ENCODE measurements around the gene COPS3. TPM values are rescaled to one million over a fixed set of nuclear protein-coding genes. Genes with fewer than 3 reads are reported as not detected.
A peak's percentile ranks its signal among the peaks of the same experiment; 100 is the strongest.
"Not testable (repeated sequence)": the region's sequence is repeated elsewhere in the genome, so short reads cannot be mapped to it uniquely, and the experiment has no call there.

COPS3 gene
- total RNA-seq, 1 experiment from 2014 or later: 50.7 TPM

DNA sequence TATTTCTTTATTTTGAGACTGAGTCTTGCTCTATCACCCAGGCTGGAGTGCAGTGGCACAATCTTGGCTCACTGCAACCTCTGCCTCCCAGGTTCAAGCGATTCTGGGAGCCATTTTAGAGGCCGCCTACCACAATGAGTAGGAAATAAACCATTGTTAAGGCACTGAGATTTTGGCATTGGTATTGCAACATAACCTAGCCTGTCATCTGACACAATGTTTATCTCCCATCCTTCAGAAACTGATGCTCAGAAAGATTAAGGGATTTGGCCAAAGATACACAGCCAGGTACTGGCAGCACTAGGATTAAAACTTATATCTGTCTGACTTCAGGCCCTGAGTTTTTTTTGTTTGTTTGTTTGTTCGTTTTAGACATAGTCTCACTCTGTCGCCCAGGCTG, 8.0 kb upstream of the COPS3 start:
- no peak for DNase-seq
- intact Hi-C loops (cut with micrococcal nuclease; ENCODE audit: unreplicated experiment): no loop called here
- Mint-ChIP-seq H3K36me3 (ENCODE audit: insufficient read depth, unreplicated experiment) (no peaks in the 10 kb centered on the region), H3K4me3 (ENCODE audit: low read depth, unreplicated experiment) (no peak overlapping the region), H3K27me3 (ENCODE audit: unreplicated experiment) (no peaks in the 10 kb centered on the region), H3K4me1 (ENCODE audit: low read depth, unreplicated experiment) (no peaks in the 10 kb centered on the region), H3K9me3 (ENCODE audit: low read depth, unreplicated experiment) (no peaks in the 10 kb centered on the region), H3K27ac (ENCODE audit: unreplicated experiment) (no peak overlapping the region)
- CTCF ChIA-PET: interaction anchor here (0.6 kb wide), 1 partner anchor 24 kb away, joined by 5 read pairs; no protein-coding TSS in a partner anchor
- no TSS peak for BruUV-seq (replicated peaks)
- no peak for TF ChIP-seq CTCF (IDR thresholded peaks at IDR 0.05; ENCODE audit: unreplicated experiment)

- Mint-ChIP-seq H3K9me3 (ENCODE audit: low read depth, unreplicated experiment) (no peaks in the 10 kb centered on the region), H3K4me1 (ENCODE audit: low read depth, unreplicated experiment) (peaks cover 9% of the 10 kb centered on the region), H3K27ac (ENCODE audit: unreplicated experiment) (no peak overlapping the region), H3K4me3 (ENCODE audit: low read depth, unreplicated experiment) (no peak overlapping the region), H3K36me3 (ENCODE audit: insufficient read depth, unreplicated experiment) (peaks cover 11% of the 10 kb centered on the region), H3K27me3 (ENCODE audit: unreplicated experiment) (no peaks in the 10 kb centered on the region)
- BruUV-seq (replicated peaks): no TSS peak
- DNase-seq: no peak
- intact Hi-C loops (cut with micrococcal nuclease; ENCODE audit: unreplicated experiment): no loop called here
- CTCF ChIA-PET: no interaction called here
- no peak for TF ChIP-seq CTCF (IDR thresholded peaks at IDR 0.05; ENCODE audit: unreplicated experiment)
These were observed 4.9 kb upstream of the COPS3 start for GRCh38 chr17:17285951-17286350.

DNA sequence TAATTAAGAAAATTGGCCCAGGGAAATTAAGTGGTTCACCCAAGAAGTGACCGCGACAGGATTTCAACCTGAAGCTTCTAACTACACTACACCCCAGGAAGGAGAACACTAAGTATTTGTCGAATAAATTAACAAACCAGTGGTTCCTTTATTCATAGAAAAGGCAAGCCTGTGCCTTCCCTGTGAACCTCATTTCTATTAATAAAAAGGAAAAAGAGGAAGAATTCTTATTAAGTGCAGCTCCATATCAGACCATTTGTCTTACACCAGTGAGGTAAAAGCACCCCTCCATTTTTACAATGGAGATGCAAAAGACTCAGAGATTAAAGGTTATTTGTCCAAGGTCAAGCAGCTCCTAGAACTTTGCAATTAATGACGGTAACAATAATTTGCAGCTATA, 1.7 kb downstream of the COPS3 start:
- no peak for DNase-seq
- Mint-ChIP-seq H3K9me3 (ENCODE audit: low read depth, unreplicated experiment) (no peaks in the 10 kb centered on the region), H3K27ac (ENCODE audit: unreplicated experiment) (no peak overlapping the region), H3K4me3 (ENCODE audit: low read depth, unreplicated experiment) (peak overlapping the region; percentile 95), H3K27me3 (ENCODE audit: unreplicated experiment) (no peaks in the 10 kb centered on the region), H3K4me1 (ENCODE audit: low read depth, unreplicated experiment) (peaks cover 20% of the 10 kb centered on the region), H3K36me3 (ENCODE audit: insufficient read depth, unreplicated experiment) (peaks cover 22% of the 10 kb centered on the region)
- intact Hi-C loops (cut with micrococcal nuclease; ENCODE audit: unreplicated experiment): no loop called here
- BruUV-seq (replicated peaks): TSS peak; percentile 56
- no peak for TF ChIP-seq CTCF (IDR thresholded peaks at IDR 0.05; ENCODE audit: unreplicated experiment)
- CTCF ChIA-PET: no interaction called here

DNA sequence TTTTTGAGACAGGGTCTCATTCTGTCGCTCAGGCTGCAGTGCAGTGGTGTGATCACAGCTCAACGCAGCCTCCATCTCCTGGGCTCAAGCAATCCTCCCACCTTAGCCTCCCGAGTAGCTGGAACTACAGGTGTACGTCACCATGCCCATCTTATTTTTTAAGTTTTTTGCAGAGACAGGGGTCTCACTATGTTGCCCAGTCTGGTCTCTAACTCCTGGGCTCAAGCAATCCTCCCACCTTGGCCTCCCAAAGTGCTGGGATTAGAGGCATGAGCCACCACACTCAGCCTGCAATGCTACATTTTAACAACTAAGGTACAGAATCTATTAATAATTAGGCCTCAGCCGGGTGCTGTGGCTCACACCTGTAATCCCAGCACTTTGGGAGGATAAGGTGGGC, 3.6 kb downstream of the COPS3 start:
- H3K27me3 Mint-ChIP-seq (ENCODE audit: unreplicated experiment); H3K9me3 Mint-ChIP-seq (ENCODE audit: low read depth, unreplicated experiment); BruUV-seq (replicated peaks); H3K27ac Mint-ChIP-seq (ENCODE audit: unreplicated experiment); CTCF ChIA-PET; intact Hi-C loops (cut with micrococcal nuclease; ENCODE audit: unreplicated experiment); H3K4me3 Mint-ChIP-seq (ENCODE audit: low read depth, unreplicated experiment); DNase-seq: not testable (repeated sequence)
- Mint-ChIP-seq H3K36me3 (ENCODE audit: insufficient read depth, unreplicated experiment) (peaks cover 22% of the 10 kb centered on the region), H3K4me1 (ENCODE audit: low read depth, unreplicated experiment) (peaks cover 20% of the 10 kb centered on the region)

GRCh38 chr17:17275971-17276370, 5.1 kb downstream of the COPS3 start:
- Mint-ChIP-seq H3K27ac (ENCODE audit: unreplicated experiment) (no peak overlapping the region), H3K4me1 (ENCODE audit: low read depth, unreplicated experiment) (peaks cover 10% of the 10 kb centered on the region), H3K4me3 (ENCODE audit: low read depth, unreplicated experiment) (no peak overlapping the region), H3K9me3 (ENCODE audit: low read depth, unreplicated experiment) (no peaks in the 10 kb centered on the region), H3K36me3 (ENCODE audit: insufficient read depth, unreplicated experiment) (peaks cover 11% of the 10 kb centered on the region), H3K27me3 (ENCODE audit: unreplicated experiment) (no peaks in the 10 kb centered on the region)
- no peak for TF ChIP-seq CTCF (IDR thresholded peaks at IDR 0.05; ENCODE audit: unreplicated experiment)
- CTCF ChIA-PET: no interaction called here
- no TSS peak for BruUV-seq (replicated peaks)
- intact Hi-C loops (cut with micrococcal nuclease; ENCODE audit: unreplicated experiment): no loop called here
- DNase-seq: no peak
